AG04450 (cell line): ENCODE data around the gene DLX1. TPM values are rescaled to one million over a fixed set of nuclear protein-coding genes. Genes with fewer than 3 reads are reported as not detected.

Experiments
- CTCF ChIA-PET: fragments of 300-600, 350-600 bp; formaldehyde crosslinking; extraction: SDS; loops from one replicate; lab custom pipeline; 2022; ENCODE audit warnings: antibody characterized with exemption, inconsistent platforms; lab: Charles Lee
- POLR2A ChIA-PET: fragments of 350-600 bp; formaldehyde crosslinking; extraction: SDS; loops from one replicate; lab custom pipeline; 2021; ENCODE audit warnings: antibody characterized with exemption, inconsistent platforms; lab: Yijun Ruan, JAX
- DNase-seq: peaks from one replicate; pipeline ENCODE4 v3.0.0-alpha.2; 2011; ENCODE audit warnings: low read depth, low spot score
- H3K27ac ChIP-seq: one replicate; pipeline ENCODE4 v1.5.1; 2012; ENCODE audit warnings: low read depth, low read length, control low read depth
- H3K27me3 ChIP-seq: one replicate; pipeline ENCODE4 v1.6.0; 2012; ENCODE audit warnings: low read length; ENCODE audit not compliant: control insufficient read depth, insufficient read depth
- H3K4me3 ChIP-seq: 2 replicates; pipeline ENCODE4 v1.5.1; 2011; ENCODE audit warnings: mild to moderate bottlenecking, low read depth, low read length, control low read depth
- H3K9me3 ChIP-seq: 2 replicates; pipeline ENCODE4 v1.5.1; 2012; ENCODE audit warnings: low read length; ENCODE audit not compliant: control insufficient read depth, insufficient read depth
- polyA plus RNA-seq: library from polyadenylated mRNA; depleted of rRNA; stranded (reverse); fragments of >200 nt; gene quantifications from 2 replicates; pipeline ENCODE4 v1.2.3, GENCODE V29; 2011
- TF ChIP-seq, protein P1 (sequence below): IDR thresholded peaks from 2 replicates; pipeline ENCODE4 v1.5.1; 2011; ENCODE audit warnings: low read depth, low read length, control low read depth, inconsistent platforms

DLX1 gene
- polyA plus RNA-seq, 1 experiment: 2.2 TPM

- no peak overlapping the region for H3K27ac ChIP-seq
- H3K27me3 ChIP-seq: no peaks in the 10 kb centered on the region
- POLR2A ChIA-PET: no interaction called here
- CTCF ChIA-PET: interaction anchor here (1.3 to 1.9 kb wide), 2 partner anchors 8 to 342 kb away, joined by 3 to 5 read pairs; no protein-coding TSS in a partner anchor
- no peaks in the 10 kb centered on the region for H3K9me3 ChIP-seq
- H3K4me3 ChIP-seq: no peak overlapping the region
- TF ChIP-seq, protein P1, sequence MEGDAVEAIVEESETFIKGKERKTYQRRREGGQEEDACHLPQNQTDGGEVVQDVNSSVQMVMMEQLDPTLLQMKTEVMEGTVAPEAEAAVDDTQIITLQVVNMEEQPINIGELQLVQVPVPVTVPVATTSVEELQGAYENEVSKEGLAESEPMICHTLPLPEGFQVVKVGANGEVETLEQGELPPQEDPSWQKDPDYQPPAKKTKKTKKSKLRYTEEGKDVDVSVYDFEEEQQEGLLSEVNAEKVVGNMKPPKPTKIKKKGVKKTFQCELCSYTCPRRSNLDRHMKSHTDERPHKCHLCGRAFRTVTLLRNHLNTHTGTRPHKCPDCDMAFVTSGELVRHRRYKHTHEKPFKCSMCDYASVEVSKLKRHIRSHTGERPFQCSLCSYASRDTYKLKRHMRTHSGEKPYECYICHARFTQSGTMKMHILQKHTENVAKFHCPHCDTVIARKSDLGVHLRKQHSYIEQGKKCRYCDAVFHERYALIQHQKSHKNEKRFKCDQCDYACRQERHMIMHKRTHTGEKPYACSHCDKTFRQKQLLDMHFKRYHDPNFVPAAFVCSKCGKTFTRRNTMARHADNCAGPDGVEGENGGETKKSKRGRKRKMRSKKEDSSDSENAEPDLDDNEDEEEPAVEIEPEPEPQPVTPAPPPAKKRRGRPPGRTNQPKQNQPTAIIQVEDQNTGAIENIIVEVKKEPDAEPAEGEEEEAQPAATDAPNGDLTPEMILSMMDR: no peak
- no peak for DNase-seq
Observed at GRCh38 chr2:172119089-172119488, 33.8 kb downstream of the DLX1 start.

GRCh38 chr2:172120118-172120517 lies 34.8 kb downstream of the DLX1 start:
- POLR2A ChIA-PET: interaction anchor here (0.7 kb wide), 1 partner anchor 300 kb away, joined by 5 read pairs; no protein-coding TSS in a partner anchor
- DNase-seq: no peak
- Histone ChIP-seq H3K4me3 (no peak overlapping the region), H3K27ac (no peak overlapping the region), H3K27me3 (no peaks in the 10 kb centered on the region), H3K9me3 (no peaks in the 10 kb centered on the region)
- TF ChIP-seq, protein P1: no peak
- CTCF ChIA-PET: interaction anchor here (3.0 kb wide), 1 partner anchor 342 kb away, joined by 14 read pairs; no protein-coding TSS in a partner anchor

- CTCF ChIA-PET: interaction anchor here (0.6 to 4.1 kb wide), 15 partner anchors 9 to 555 kb away, joined by 3 to 42 read pairs (median 7); no protein-coding TSS in a partner anchor
- TF ChIP-seq, protein P1: no peak
- POLR2A ChIA-PET: no interaction called here
Observed at GRCh38 chr2:172128484-172128883, 43.2 kb downstream of the DLX1 start.

GRCh38 chr2:172129404-172129803 lies 44.1 kb downstream of the DLX1 start:
- Histone ChIP-seq H3K9me3 (no peaks in the 10 kb centered on the region), H3K27ac (no peak overlapping the region), H3K4me3 (no peak overlapping the region), H3K27me3 (no peaks in the 10 kb centered on the region)
- ChIA-PET POLR2A (no interaction called here), CTCF (interaction anchor here (0.5 to 4.1 kb wide), 8 partner anchors 8 to 423 kb away, joined by 3 to 42 read pairs (median 6); no protein-coding TSS in a partner anchor)
- TF ChIP-seq, protein P1: no peak
- DNase-seq: no peak

More at GRCh38 chr2:172128484-172128883, 43.2 kb downstream of the DLX1 start:
- no peaks in the 10 kb centered on the region for H3K27me3 ChIP-seq
- no peak overlapping the region for H3K27ac ChIP-seq
- DNase-seq: no peak
- no peaks in the 10 kb centered on the region for H3K9me3 ChIP-seq
- H3K4me3 ChIP-seq: no peak overlapping the region

DNA sequence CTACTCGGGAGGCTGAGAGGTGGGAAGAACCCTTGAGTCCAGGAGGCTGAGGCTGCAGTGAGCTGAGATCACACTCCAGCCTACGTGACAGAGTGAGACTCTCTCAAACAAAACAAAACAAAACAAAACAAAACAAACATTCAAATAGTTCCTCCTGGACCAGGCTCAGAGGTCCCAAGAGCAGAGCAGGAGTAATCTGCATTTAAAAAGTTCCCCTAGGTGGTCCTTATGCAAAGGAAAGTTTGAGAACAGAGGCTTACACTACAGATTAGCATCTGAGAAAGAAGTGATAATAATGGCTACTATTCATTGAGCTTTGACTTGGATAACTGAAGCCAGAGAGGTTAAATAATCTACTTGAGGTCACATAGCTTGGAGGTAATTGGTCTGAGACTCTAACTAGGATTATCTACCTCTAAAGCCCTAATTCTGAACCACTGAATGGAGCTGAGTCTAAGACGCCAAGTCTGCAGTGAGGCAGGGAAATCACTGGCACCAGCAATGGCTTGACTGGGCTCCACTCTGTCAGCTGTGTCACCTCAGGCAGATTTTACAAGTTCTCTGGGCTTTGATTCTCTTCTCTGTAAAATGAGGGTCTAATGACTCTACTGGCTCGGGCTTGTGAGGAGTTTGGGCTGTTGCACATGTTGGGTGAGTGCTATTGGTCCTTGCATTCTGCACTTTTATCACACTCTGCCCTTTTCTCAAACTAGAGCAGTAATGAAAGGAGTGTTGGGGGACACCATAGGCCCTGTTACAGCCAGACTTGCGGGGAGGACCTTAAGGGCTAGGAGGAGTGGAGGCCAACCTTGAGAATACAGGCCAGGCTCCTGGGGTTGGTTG lies 46.6 kb downstream of the DLX1 start:
- no peak overlapping the region for H3K4me3 ChIP-seq
- no peaks in the 10 kb centered on the region for H3K9me3 ChIP-seq
- DNase-seq: no peak
- TF ChIP-seq, protein P1: no peak
- H3K27me3 ChIP-seq: peaks cover 3% of the 10 kb centered on the region
- POLR2A ChIA-PET: no interaction called here
- no peak overlapping the region for H3K27ac ChIP-seq
- CTCF ChIA-PET: interaction anchor here (1.0 to 1.7 kb wide), 6 partner anchors 18 to 559 kb away, joined by 3 to 6 read pairs (median 4); no protein-coding TSS in a partner anchor
